GM12873 (cell line): ENCODE measurements around the gene WBP1L.

Source experiments
- CTCF ChIP-seq: IDR thresholded peaks from 2 replicates; pipeline ENCODE4 v1.5.1; 2012; ENCODE audit warnings: low read depth, mild to moderate bottlenecking, moderate library complexity, low read length, control low read depth; ENCODE audit not compliant: insufficient read depth; ENCODE audit errors: missing control alignments

The WBP1L gene

GRCh38 chr10:102727037-102727818, 16.5 kb upstream of the WBP1L start:
- TF ChIP-seq CTCF, result no peak

GRCh38 chr10:102729029-102730026, 14.4 kb upstream of the WBP1L start:
- peak; percentile 90 for TF ChIP-seq CTCF

- TF ChIP-seq CTCF, result no peak
Observed at GRCh38 chr10:102731222-102731800, 12.4 kb upstream of the WBP1L start.

- TF ChIP-seq CTCF, result no peak
Observed at GRCh38 chr10:102732661-102733060, 11.1 kb upstream of the WBP1L start.

GRCh38 chr10:102735065-102735562, 8.6 kb upstream of the WBP1L start:
- no peak for TF ChIP-seq CTCF

- TF ChIP-seq CTCF, result no peak
Observed at GRCh38 chr10:102738692-102739121, 5.0 kb upstream of the WBP1L start.
